Gastroesophageal sphincter (tissue), 3 donors: Measurements from ENCODE around the gene RAB38.

Source experiments
- EP300 ChIP-seq: sonication (generic); formaldehyde crosslinking; IDR thresholded peaks from one replicate; pipeline ENCODE4 v1.6.1; 2017; ENCODE audit warnings: antibody characterized with exemption, mild to moderate bottlenecking
- TF ChIP-seq, protein P1 (sequence below), 4 experiments: fragments of 200-600 bp in 2 of 4; fragments of 450-650 bp in 2 of 4; sonication (generic) in 1 of 4; IDR thresholded peaks; one replicate each; pipeline ENCODE4 v1.5.1; 2017 to 2019; ENCODE audit warnings: antibody characterized with exemption in 4 of 4, mild to moderate bottlenecking in 2 of 4, moderate library complexity in 2 of 4

DNA sequence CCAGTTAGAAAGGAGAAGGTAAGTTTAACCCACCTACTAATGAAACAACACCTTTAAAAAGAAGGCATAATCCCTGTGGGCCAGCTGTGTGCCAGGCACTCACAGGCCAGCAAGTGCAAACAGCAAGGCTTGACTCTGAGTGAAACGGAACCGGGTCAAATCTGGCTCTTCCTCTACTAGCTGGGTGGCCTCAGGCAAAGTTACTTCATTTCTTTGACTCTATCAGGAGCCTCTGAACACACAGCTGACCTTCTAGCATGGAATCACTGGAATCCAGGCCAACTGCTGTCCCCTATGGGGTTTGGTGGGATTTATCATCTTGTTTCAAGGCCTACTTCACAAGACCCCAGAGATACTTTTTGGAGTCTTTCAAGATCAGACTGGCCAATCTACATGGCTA, 3.3 kb downstream of the RAB38 start:
- TF ChIP-seq, protein P1, sequence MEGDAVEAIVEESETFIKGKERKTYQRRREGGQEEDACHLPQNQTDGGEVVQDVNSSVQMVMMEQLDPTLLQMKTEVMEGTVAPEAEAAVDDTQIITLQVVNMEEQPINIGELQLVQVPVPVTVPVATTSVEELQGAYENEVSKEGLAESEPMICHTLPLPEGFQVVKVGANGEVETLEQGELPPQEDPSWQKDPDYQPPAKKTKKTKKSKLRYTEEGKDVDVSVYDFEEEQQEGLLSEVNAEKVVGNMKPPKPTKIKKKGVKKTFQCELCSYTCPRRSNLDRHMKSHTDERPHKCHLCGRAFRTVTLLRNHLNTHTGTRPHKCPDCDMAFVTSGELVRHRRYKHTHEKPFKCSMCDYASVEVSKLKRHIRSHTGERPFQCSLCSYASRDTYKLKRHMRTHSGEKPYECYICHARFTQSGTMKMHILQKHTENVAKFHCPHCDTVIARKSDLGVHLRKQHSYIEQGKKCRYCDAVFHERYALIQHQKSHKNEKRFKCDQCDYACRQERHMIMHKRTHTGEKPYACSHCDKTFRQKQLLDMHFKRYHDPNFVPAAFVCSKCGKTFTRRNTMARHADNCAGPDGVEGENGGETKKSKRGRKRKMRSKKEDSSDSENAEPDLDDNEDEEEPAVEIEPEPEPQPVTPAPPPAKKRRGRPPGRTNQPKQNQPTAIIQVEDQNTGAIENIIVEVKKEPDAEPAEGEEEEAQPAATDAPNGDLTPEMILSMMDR (IDR thresholded peaks at IDR 0.05): no peak
- no peak for TF ChIP-seq EP300
